Type B pancreatic cell (in vitro differentiated cells): Measurements from ENCODE around the gene KIAA1671. TPM values are rescaled to one million over a fixed set of nuclear protein-coding genes. Genes with fewer than 3 reads are reported as not detected.

Experiments
- DNase-seq: peaks from one replicate; pipeline ENCODE4 v3.0.0; 2021; ENCODE audit warnings: mixed read lengths; ENCODE audit not compliant: unreplicated experiment; ENCODE audit errors: extremely low spot score
- H3K27ac Mint-ChIP-seq: 2 replicates; pipeline ENCODE4 v1.8.0; 2021; ENCODE audit warnings: mild to moderate bottlenecking, mixed read lengths
- H3K27me3 Mint-ChIP-seq: 2 replicates; pipeline ENCODE4 v1.8.0; 2021; ENCODE audit warnings: mixed read lengths
- H3K36me3 Mint-ChIP-seq: 2 replicates; pipeline ENCODE4 v1.8.0; 2021; ENCODE audit warnings: mixed read lengths
- H3K4me1 Mint-ChIP-seq: one replicate; pipeline ENCODE4 v1.8.0; 2021; ENCODE audit warnings: mixed read lengths; ENCODE audit not compliant: unreplicated experiment
- H3K4me3 Mint-ChIP-seq: 2 replicates; pipeline ENCODE4 v1.8.0; 2021; ENCODE audit warnings: mild to moderate bottlenecking, mixed read lengths
- H3K9me3 Mint-ChIP-seq: 2 replicates; pipeline ENCODE4 v1.8.0; 2021; ENCODE audit warnings: mixed read lengths
- CTCF ChIP-seq: fragments of 200-600 bp; sonication (generic); conservative IDR thresholded peaks from 2 replicates; pipeline ENCODE4 v1.5.0; 2021; ENCODE audit warnings: antibody characterized with exemption, mild to moderate bottlenecking
- total RNA-seq: library from RNA; stranded (reverse); gene quantifications from 2 replicates; pipeline ENCODE4 v1.2.1, GENCODE V29; 2021; ENCODE audit warnings: low replicate concordance

Gene KIAA1671
- total RNA-seq, 1 donor from 2014 or later, result 22.9 TPM

- no peak for DNase-seq
- H3K36me3 Mint-ChIP-seq, result peaks cover 4% of the 10 kb centered on the region
- H3K9me3 Mint-ChIP-seq, result no peaks in the 10 kb centered on the region
- H3K27ac Mint-ChIP-seq, result no peak overlapping the region
- no peak overlapping the region for H3K4me3 Mint-ChIP-seq
- TF ChIP-seq CTCF, result no peak
- no peaks in the 10 kb centered on the region for H3K27me3 Mint-ChIP-seq
- no peaks in the 10 kb centered on the region for H3K4me1 Mint-ChIP-seq
Measured at GRCh38 chr22:25039255-25039654, 86.7 kb downstream of the KIAA1671 start.

GRCh38 chr22:25039754-25040153 lies 87.2 kb downstream of the KIAA1671 start:
- Mint-ChIP-seq H3K27me3 (no peaks in the 10 kb centered on the region), H3K4me1 (no peaks in the 10 kb centered on the region), H3K27ac (no peak overlapping the region), H3K36me3 (peaks cover 4% of the 10 kb centered on the region), H3K9me3 (no peaks in the 10 kb centered on the region), H3K4me3 (no peak overlapping the region)
- no peak for DNase-seq
- TF ChIP-seq CTCF, result no peak

- Mint-ChIP-seq H3K9me3 (no peaks in the 10 kb centered on the region), H3K36me3 (no peaks in the 10 kb centered on the region), H3K4me1 (no peaks in the 10 kb centered on the region), H3K4me3 (no peak overlapping the region), H3K27ac (no peak overlapping the region), H3K27me3 (no peaks in the 10 kb centered on the region)
- no peak for TF ChIP-seq CTCF
- DNase-seq, result no peak
Measured at GRCh38 chr22:25045159-25045558, 92.6 kb downstream of the KIAA1671 start.

- peaks cover 11% of the 10 kb centered on the region for H3K36me3 Mint-ChIP-seq
- no peak overlapping the region for H3K4me3 Mint-ChIP-seq
- no peak for DNase-seq
- H3K4me1 Mint-ChIP-seq, result no peaks in the 10 kb centered on the region
- no peaks in the 10 kb centered on the region for H3K9me3 Mint-ChIP-seq
- TF ChIP-seq CTCF, result no peak
- no peaks in the 10 kb centered on the region for H3K27me3 Mint-ChIP-seq
- no peak overlapping the region for H3K27ac Mint-ChIP-seq
Measured at GRCh38 chr22:25048071-25048470, 95.6 kb downstream of the KIAA1671 start.

GRCh38 chr22:25048659-25049647 lies 96.4 kb downstream of the KIAA1671 start:
- H3K27me3 Mint-ChIP-seq, result no peaks in the 10 kb centered on the region

More at GRCh38 chr22:25048659-25049647, 96.4 kb downstream of the KIAA1671 start:
- no peaks in the 10 kb centered on the region for H3K9me3 Mint-ChIP-seq
- peaks cover 11% of the 10 kb centered on the region for H3K36me3 Mint-ChIP-seq
- peak; percentile 95 for TF ChIP-seq CTCF
- H3K27ac Mint-ChIP-seq, result no peak overlapping the region
- no peak overlapping the region for H3K4me3 Mint-ChIP-seq
- DNase-seq, result no peak
- no peaks in the 10 kb centered on the region for H3K4me1 Mint-ChIP-seq
